ENCODE data around the gene SH3PXD2B. TPM values are rescaled to one million over a fixed set of nuclear protein-coding genes. Genes with fewer than 3 reads are reported as not detected.

SH3PXD2B gene
- 30.9 TPM for total RNA-seq

DNA sequence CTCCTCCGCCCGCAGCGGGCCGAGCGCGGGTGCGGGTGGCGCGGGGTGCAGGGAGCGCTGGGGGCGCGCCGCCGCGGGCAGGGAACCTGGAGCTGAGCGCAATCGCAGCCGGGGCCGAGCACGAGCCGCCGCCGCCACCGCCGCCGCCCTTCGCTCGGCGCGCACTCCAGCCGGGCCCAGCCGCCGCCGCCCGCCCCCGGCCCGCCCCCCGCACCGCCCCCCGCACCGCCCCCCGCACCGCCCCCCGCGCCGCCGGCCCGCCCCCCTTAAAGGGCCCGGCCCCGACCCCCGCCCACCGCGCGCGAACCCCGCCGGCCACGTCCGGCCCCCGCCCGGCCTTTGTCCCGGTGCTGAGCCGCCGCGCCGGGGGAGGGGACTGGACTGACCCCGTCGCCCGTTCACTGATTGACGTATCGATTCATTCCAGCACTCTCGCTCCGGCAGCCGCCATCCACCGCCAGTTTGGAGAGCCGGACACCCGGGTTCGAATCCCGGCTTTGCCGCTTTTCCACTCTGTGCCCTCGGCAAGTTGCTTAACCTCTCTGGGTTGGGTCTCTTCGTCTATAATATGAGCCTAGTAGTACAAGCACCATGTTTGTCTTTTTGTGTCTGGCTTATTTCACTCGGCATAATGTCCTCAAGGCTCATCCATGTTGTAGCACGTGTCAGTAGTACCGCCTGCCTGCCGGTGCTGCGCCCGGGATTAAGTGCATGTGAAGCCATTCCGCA is at the start of gene SH3PXD2B:
SH3PXD2B (minus strand) TSS at position 168 of the 729 bp plus-strand sequence. CDS start 173 bp downstream, outside the sequence.
- TF ChIP-seq POLR2A (IDR thresholded peaks at IDR 0.05) = peak in 1 of 2 donors; percentile 81
- TF ChIP-seq, protein P1, sequence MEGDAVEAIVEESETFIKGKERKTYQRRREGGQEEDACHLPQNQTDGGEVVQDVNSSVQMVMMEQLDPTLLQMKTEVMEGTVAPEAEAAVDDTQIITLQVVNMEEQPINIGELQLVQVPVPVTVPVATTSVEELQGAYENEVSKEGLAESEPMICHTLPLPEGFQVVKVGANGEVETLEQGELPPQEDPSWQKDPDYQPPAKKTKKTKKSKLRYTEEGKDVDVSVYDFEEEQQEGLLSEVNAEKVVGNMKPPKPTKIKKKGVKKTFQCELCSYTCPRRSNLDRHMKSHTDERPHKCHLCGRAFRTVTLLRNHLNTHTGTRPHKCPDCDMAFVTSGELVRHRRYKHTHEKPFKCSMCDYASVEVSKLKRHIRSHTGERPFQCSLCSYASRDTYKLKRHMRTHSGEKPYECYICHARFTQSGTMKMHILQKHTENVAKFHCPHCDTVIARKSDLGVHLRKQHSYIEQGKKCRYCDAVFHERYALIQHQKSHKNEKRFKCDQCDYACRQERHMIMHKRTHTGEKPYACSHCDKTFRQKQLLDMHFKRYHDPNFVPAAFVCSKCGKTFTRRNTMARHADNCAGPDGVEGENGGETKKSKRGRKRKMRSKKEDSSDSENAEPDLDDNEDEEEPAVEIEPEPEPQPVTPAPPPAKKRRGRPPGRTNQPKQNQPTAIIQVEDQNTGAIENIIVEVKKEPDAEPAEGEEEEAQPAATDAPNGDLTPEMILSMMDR (IDR thresholded peaks at IDR 0.05) = no peak
- TF ChIP-seq POLR2AphosphoS5 (IDR thresholded peaks at IDR 0.05; ENCODE audit: insufficient read depth in 1 of 2, low read depth in 1 of 2) = peak in 1 of 2 donors; percentile 36
- H3K4me1 ChIP-seq = peaks cover 51% of the 10 kb centered on the region
- no peaks in the 10 kb centered on the region for H3K27me3 ChIP-seq
- no peaks in the 10 kb centered on the region for H3K36me3 ChIP-seq
- H3K4me3 ChIP-seq = peak within 1 kb of the TSS; percentile 88 to 95
- intact Hi-C loops (cut with DNase I) = no loop called here
- H3K27ac ChIP-seq = peak within 1 kb of the TSS; percentile 97
- DNase-seq (ENCODE audit: extremely low spot score in 2 of 2) = no peak
- no peaks in the 10 kb centered on the region for H3K9me3 ChIP-seq

DNA sequence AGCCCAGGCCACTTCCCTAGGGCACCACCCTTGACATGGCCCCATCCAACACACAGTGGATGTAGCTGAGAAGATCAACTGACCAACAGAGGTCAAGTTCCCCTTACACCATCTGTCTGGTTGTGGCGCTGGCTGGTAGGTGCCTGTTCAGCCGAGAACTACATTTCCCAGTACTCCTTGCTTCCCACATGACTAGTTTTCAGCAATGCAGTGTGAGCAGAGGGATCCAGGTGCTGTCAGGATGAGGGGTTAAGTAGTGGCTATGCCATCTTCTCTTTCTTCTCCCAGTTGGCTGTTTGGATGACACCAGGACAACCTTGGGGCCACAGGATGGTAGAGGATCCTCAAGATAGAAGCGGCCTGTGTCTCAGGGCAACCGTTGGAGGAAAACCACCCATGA is 48.6 kb upstream of the SH3PXD2B start:
- intact Hi-C loops (cut with DNase I) = loop anchor here (10.0 kb wide), 1 partner anchor 52 kb away; no protein-coding TSS in a partner anchor
- H3K4me1 ChIP-seq = peaks cover 15% of the 10 kb centered on the region
- TF ChIP-seq POLR2A (IDR thresholded peaks at IDR 0.05) (no peak), POLR2AphosphoS5 (IDR thresholded peaks at IDR 0.05; ENCODE audit: insufficient read depth in 1 of 2, low read depth in 1 of 2) (no peak)
- TF ChIP-seq, protein P1 (IDR thresholded peaks at IDR 0.05) = no peak
- no peaks in the 10 kb centered on the region for H3K9me3 ChIP-seq
- no peak overlapping the region for H3K4me3 ChIP-seq
- H3K27ac ChIP-seq = no peak overlapping the region
- DNase-seq (ENCODE audit: extremely low spot score in 2 of 2) = peak; percentile 37 to 62
- no peaks in the 10 kb centered on the region for H3K36me3 ChIP-seq
- no peaks in the 10 kb centered on the region for H3K27me3 ChIP-seq

DNA sequence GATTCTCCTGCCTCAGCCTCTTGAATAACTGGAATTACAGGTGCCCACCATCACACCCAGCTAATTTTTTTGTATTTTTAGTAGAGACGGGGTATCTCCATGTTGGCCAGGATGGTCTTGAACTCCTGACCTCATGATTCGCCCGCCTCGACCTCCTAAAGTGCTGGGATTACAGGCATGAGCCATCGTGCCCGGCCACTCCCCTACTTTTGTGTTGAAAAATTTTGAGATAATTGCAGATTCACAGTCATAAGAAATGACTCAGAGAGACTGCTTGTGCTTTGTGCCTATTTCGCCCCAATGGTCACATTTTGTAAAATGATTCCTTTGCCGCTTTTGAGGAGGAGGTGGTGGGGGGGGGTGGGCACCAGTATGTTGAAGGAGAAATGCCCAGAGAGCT is 48.1 kb upstream of the SH3PXD2B start:
- intact Hi-C loops (cut with DNase I) = loop anchor here (10.0 kb wide), 1 partner anchor 52 kb away; no protein-coding TSS in a partner anchor

DNA sequence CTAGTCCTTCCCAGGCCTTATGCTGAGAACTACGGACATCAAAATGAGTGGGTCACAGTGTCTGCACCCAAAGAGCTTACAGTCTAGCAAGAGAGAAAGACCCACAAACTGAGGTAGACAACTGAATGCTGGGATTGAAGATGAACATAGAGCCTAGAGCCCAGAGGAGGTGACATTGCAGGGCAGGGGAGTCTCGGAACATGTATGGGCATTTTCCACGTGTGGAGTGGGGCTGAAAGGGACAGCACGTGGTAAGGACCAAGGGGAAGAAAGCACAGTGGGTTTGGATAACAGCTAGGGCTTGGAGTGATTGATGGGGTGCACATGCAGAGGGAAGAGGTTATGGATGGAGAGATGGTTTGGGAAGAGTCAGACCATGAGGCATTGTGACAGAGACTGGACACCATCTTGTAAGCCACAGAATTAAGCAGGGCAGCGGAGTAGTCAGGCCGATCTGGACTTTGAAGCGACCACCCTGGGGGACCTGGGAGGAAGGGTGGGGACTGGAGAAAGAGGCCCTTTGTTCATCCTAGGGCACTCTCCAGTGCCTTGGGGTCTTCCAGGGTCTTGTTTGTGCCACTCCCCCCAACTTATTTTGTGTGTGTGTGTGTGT is 47.5 kb upstream of the SH3PXD2B start:
- H3K4me3 ChIP-seq = no peak overlapping the region
- peaks cover 15% of the 10 kb centered on the region for H3K4me1 ChIP-seq
- no peaks in the 10 kb centered on the region for H3K9me3 ChIP-seq
- no peak overlapping the region for H3K27ac ChIP-seq
- intact Hi-C loops (cut with DNase I) = loop anchor here (10.0 kb wide), 1 partner anchor 53 kb away; no protein-coding TSS in a partner anchor
- TF ChIP-seq, protein P1 (IDR thresholded peaks at IDR 0.05) = no peak
- TF ChIP-seq POLR2A (IDR thresholded peaks at IDR 0.05) (no peak), POLR2AphosphoS5 (IDR thresholded peaks at IDR 0.05; ENCODE audit: insufficient read depth in 1 of 2, low read depth in 1 of 2) (no peak)
- H3K36me3 ChIP-seq = no peaks in the 10 kb centered on the region
- no peaks in the 10 kb centered on the region for H3K27me3 ChIP-seq
- DNase-seq (ENCODE audit: extremely low spot score in 2 of 2) = peak; percentile 61 to 79

More for the DNA sequence above, 48.1 kb upstream of the SH3PXD2B start:
- TF ChIP-seq POLR2AphosphoS5 (IDR thresholded peaks at IDR 0.05; ENCODE audit: insufficient read depth in 1 of 2, low read depth in 1 of 2) (no peak), POLR2A (IDR thresholded peaks at IDR 0.05) (no peak)
- Histone ChIP-seq H3K4me3 (no peak overlapping the region), H3K27ac (no peak overlapping the region), H3K36me3 (no peaks in the 10 kb centered on the region), H3K9me3 (no peaks in the 10 kb centered on the region), H3K27me3 (no peaks in the 10 kb centered on the region), H3K4me1 (peaks cover 15% of the 10 kb centered on the region)
- peak; percentile 37 to 60 for DNase-seq (ENCODE audit: extremely low spot score in 2 of 2)

DNA sequence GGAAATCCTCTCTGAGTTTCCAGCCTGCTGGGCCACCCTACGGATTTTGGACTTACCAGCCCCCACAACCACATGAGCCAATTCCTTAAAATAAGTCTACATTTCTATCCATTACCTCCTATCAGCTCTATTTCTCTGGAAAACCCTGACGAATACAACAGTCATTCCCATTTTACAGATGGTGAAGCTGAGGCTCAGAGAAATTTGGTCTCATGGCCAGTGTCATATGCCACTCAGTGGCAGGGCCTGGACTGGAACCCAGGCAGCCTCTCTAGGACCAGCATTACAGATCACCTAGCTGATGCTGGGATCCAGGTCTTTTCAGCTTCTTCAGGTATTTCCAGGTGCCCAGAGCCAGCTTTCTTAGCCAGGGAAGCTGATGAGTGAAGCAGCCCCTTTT is 45.0 kb upstream of the SH3PXD2B start:
- Histone ChIP-seq H3K4me1 (peaks cover 5% of the 10 kb centered on the region), H3K36me3 (no peaks in the 10 kb centered on the region), H3K27ac (no peak overlapping the region), H3K9me3 (no peaks in the 10 kb centered on the region), H3K27me3 (no peaks in the 10 kb centered on the region), H3K4me3 (no peak overlapping the region)
- intact Hi-C loops (cut with DNase I) = no loop called here
- DNase-seq (ENCODE audit: extremely low spot score in 2 of 2) = peak; percentile 40 to 42
- no peak for TF ChIP-seq POLR2A (IDR thresholded peaks at IDR 0.05)
- TF ChIP-seq, protein P1 (IDR thresholded peaks at IDR 0.05) = no peak
- no peak for TF ChIP-seq POLR2AphosphoS5 (IDR thresholded peaks at IDR 0.05; ENCODE audit: insufficient read depth in 1 of 2, low read depth in 1 of 2)

All from vagina (tissue), 2 donors.